Gastroesophageal sphincter (tissue), 2 donors: ENCODE measurements around the gene WDR86.

Source experiments
- EP300 ChIP-seq: sonication (generic); formaldehyde crosslinking; IDR thresholded peaks from one replicate; pipeline ENCODE4 v1.6.1; 2017; ENCODE audit warnings: antibody characterized with exemption, mild to moderate bottlenecking
- POLR2A ChIP-seq, 2 donors: fragments of 450-650 bp; IDR thresholded peaks; one replicate each; pipeline ENCODE4 v1.6.1; 2017; ENCODE audit warnings: antibody characterized with exemption in 2 of 2, mild to moderate bottlenecking in 2 of 2, moderate library complexity in 1 of 2

GRCh38 chr7:151351027-151351426 lies 58.8 kb downstream of the WDR86 start:
- TF ChIP-seq POLR2A (IDR thresholded peaks at IDR 0.05) (no peak), EP300 (no peak)
